Central memory CD4-positive, alpha-beta T cell (primary cell): ENCODE measurements around the gene HES5.
"Not testable (repeated sequence)": the region's sequence is repeated elsewhere in the genome, so short reads cannot be mapped to it uniquely, and the experiment has no call there.

ENCODE experiments used
- DNase-seq: peaks from one replicate; pipeline ENCODE4 v3.0.0; 2022
- total RNA-seq, 3 experiments: gene quantifications; one replicate each; lab custom pipeline; 2026; lab: John Stamatoyannopoulos, UW

Gene HES5
- 0 to 0.11 (median 0.07) reads per million in 3 experiments for total RNA-seq

DNA sequence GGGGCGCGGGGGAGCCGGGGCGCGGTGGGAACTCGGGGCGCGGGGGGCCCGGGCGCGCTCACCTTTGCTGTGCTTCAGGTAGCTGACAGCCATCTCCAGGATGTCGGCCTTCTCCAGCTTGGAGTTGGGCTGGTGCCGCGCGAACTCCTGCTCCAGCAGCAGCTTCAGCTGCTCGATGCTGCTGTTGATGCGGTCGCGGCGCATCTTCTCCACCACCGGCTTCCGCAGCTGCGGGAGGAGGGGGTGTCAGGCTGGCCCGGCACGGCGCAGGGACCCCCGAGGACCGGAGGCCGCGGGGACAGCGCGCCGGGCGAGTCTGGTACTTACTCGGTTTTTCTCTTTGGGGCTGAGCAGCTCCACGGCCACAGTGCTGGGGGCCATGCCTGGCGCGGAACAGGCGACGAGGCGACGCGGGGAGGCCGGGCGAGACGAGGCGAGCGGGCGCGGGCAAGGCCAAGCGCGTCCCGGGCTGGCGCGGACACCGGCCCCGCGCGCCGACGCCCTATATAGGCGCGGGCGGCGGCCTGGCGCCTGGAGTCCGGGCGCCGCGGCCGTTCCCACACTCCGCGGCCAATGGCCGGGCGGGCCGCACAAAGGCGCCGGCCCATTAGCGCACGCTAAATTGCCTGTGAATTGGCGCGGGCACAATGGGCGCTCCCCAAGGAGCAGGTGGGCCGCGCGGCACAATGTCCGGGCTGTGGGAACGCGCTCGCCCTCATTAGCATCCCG lies at the start of gene HES5:
TSS of gene HES5 (minus strand) at position 480 of the 729 bp plus-strand sequence. CDS start at position 381, 99 bp downstream.
- DNase-seq, result peak; percentile 19

DNA sequence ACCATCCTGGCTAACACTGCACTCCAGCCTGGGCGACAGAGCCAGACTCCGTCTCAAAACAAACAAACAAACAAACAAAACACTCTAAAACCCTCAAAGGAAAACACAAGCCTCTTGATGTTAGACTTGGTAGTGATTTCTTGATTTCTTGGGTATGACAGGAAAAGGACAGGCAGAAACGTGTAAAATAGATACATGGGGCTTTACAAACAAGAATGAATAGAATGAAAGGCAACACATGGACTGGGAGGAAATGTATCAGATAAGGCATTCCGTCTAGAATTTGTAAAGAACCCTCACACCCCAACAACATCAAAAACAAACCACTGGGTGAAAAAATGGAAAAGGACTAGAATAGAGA lies 48.7 kb upstream of the HES5 start:
- no peak for DNase-seq

- DNase-seq, result peak; percentile 53
Observed at GRCh38 chr1:2577565-2578075, 47.6 kb upstream of the HES5 start.

- DNase-seq, result no peak
Observed at GRCh38 chr1:2575801-2576663, 46.0 kb upstream of the HES5 start.

- no peak for DNase-seq
Observed at GRCh38 chr1:2574350-2574749, 44.3 kb upstream of the HES5 start.

GRCh38 chr1:2573250-2573920 lies 43.3 kb upstream of the HES5 start:
- no peak for DNase-seq

GRCh38 chr1:2571348-2571747 lies 41.3 kb upstream of the HES5 start:
- no peak for DNase-seq

DNA sequence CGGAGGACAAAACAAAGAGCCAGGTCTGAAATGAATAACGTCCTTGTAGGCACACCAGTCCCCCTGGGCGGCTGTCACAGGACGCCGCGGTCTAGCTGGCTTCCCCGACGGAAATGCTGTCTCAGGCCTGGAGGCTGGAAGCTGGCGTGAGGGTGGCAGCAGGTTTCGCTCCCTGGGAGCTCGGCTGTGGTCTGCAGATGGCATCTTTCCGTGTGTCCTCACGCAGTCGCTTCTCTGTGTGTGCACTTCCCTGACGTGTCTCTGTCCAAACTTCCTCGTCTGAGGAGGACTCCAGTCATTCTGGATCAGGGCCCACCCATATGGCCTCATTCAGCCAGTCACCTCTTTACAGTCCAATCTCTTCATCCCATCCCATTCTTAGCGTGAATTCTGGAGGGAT lies 40.3 kb upstream of the HES5 start:
- no peak for DNase-seq

DNA sequence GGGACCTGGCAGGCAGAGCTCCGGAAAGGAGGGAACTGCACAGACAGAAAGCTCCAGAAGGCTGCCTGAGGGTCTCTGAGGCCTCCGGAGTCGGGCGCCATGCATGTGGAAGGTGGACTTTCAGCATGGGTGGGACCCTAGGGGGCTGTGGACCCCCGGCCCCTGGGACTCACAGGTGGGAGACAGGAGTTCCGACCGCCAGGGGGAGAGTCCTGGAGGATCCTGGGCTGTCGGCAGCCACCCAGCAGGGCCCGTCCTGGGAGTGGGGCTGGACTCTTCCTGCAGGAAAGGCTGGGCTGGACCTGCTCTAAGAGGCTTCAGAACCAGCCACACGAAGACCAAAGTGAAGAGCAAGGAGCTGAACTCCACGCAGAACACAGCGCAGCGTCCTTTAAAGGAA lies 39.6 kb upstream of the HES5 start:
- DNase-seq, result not testable (repeated sequence)

DNA sequence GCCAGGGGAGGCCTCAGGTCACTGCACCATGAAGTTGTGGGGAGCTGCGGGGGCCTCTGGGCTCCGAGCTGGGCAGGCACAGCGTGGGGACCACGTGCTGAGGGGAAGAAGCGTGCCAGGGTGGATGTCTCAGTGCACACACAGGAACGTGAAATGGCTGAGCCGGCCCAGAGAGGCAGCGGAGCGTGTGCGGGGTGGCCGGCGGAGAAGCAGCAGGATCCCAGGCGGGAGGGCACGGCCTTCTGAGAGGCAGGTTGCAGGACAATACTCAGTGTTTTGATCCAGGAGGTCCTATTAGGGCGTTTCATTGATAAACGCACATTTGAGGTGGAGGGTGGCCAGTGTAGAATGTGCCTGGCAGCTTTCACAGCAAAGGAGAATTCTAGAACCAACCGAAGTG lies 39.0 kb upstream of the HES5 start:
- no peak for DNase-seq

- DNase-seq, result not testable (repeated sequence)
Observed at GRCh38 chr1:2568187-2568816, 38.2 kb upstream of the HES5 start.

GRCh38 chr1:2567083-2567679 lies 37.1 kb upstream of the HES5 start:
- DNase-seq, result no peak

DNA sequence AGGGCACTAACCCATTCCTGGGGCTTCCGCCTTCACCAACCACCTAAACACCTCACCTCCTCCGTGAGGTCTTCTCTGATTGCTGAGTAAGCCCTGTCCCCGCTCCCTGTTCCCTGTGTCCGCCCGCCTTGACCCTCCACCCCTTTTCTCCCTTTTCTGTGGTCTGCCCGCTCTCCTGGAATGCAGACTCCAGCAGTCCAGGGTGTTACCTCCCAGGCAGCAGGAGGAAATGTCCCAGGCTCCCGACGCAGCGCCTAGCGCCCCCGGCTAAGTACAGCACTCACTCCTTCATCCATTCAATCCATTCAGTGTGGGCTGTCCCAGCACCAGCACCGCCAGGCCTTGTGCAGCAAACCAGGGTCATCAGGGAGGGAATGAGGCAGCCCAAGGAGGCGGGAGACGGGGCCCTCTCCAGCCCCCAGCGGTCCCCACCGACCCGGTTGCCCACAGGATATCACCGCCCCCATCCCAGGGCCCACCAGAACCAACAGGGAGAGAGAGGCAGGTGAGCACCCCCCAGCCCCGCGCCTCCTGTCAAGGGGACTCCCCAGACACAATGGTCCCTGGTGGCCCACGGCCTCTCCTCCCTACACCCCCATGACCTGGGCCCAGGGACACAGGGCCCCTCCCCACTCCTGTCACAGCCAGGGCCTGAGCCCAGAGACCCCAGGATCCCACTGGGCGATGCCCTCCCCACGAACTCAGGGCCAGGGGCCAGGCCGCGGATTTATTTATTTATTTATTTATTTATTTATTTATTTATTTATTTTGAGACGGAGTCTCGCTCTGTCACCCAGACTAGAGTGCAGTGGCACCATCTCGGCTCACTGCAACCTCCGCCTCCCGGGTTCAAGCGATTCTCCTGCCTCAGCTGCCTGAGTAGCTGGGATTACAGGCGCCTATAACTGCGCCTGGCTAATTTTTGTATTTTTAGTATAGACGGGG lies 36.3 kb upstream of the HES5 start:
- DNase-seq, result no peak

DNA sequence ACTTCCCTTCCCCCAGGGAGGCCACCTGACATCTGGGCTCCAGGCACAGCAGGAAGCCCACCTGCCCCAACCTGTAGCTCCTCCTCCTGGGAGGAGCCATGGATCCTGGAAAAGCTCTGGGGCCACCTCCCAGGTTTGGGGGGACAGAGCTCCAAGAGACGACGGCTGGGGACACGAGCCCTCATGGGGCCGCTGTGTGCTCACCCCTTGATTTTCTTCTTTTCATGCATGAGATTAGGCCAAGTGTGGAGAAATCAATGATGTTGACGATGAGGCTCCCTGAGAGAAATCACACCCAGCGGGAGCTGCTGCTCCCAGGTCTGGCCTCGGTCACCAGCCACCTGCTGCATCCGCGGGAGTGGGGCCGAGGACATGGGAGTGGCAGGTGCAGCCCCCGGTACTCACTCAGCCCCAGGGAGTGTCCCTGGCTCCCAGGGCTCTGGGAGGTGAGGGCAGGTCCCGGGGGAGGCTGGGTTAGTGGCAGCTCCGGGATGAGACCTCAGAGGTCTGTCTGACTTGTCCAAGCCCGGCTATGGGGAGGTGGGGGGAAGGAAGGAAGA lies 34.8 kb upstream of the HES5 start:
- no peak for DNase-seq

DNA sequence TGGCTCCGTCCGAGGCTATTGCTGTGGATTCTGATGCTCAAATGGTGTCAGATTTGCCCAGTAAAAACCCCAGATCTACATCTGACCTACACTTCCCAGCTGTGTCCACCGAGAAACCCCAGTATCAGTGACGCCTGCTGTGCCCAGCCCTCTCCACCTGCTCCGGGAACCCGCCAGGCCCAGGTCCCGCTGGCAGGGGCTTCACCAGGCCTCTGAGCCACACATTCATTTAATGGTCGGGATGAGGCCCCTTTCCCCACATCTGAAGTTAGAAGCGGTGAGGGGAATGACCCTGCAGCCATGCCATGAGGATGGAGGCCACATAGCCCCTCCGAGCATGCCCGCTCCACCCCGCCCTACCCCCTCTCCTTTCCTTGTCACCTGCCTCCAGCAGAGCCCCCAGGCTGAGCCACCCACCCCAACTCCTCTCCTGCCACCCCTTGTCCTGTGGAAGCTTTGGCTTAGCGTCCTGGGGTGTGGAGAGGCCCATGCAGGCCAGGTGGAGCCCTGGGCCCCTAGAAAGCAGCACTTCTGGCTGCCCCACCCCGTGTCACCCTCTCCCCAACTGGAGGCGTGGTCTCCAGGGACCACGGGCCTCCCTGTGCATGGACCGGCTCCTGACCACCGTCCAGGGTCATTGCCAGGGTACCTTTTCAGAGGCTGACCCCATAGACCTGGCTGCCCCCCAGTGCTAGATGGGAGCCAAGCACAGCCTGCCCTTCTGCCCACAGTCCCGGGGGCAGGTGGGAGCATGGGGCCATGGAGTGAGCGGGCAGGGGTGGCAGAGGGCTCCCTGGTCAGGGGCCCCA lies 34.1 kb upstream of the HES5 start:
- no peak for DNase-seq

- DNase-seq, result no peak
Observed at GRCh38 chr1:2563205-2563604, 33.1 kb upstream of the HES5 start.

DNA sequence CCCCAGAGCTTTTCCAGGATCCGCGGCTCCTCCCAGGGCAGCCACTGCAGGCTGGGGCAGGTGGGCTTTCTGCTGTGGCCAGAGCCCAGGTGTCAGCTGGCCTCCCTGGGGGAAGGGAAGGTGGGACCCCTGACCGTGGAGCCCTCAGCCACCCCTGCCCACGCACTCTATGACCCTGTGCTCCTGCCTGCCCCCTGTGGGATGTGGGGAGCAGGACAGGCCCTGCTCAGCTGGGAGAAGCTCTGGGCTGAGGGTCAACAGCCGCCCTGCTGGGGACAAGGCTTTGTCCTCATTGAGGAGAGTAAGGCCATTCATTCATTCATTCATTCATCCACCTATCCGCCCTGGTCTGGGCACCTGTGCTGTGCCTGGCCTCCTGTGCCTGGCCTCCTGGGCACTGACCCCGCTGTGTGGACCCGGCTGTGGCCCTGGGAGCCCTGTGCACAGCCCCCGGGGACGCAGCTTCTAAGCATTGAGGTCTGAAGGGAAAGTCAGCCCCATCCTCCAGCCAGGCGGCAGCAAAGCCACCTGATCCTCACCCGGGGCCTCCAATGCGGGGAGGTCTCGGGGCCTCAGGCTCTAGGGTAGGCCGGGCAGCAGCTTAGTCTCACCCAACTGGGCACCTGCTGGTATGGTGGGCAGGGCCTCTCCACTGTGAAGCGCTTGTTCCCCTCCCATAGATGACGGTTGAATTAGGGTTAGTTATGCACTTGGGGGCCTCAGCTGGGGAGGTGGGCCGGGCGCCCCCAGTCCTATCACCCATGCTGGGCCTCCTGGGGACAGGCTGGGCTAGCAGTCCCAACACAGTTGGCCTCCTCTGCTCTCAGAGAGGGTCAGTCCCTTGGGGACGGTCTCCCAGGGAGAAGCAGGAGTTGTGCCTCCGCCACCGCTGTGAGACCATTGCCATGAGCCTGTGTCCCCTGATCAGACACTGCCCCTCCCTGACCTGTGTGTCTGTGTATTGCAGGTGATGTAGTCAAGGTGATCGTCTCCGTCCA lies 32.1 kb upstream of the HES5 start:
- DNase-seq, result no peak

DNA sequence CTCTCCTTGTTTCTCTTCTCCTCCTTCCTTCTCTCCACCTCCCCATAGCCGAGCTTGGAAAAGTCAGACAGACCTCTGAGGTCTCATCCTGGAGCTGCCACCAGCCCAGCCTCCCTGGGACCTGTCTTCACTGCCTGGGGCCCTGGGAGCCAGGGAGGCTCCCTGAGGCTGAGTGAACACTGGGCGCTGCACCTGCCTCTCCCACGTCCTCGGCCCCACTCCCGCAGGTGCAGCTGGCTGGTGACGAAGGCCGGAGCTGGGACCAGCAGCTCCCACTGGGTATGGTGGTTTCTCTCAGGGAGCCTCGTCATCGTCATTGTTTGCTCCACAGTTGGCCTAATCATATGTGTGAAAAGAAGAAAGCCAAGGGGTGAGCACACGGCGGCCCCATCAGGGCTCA lies 31.4 kb upstream of the HES5 start:
- DNase-seq, result no peak
